NCI-H526 treated with DMSO at 0.1 percent for 48 hours (cell line): ENCODE data around the gene MAP3K5.
A peak's percentile ranks its signal among the peaks of the same experiment; 100 is the strongest.
"Not testable (repeated sequence)": the region's sequence is repeated elsewhere in the genome, so short reads cannot be mapped to it uniquely, and the experiment has no call there.

Experiments used
- DNase-seq: peaks from one replicate; lab custom pipeline; 2025; lab: John Stamatoyannopoulos, UW

Gene MAP3K5

DNA sequence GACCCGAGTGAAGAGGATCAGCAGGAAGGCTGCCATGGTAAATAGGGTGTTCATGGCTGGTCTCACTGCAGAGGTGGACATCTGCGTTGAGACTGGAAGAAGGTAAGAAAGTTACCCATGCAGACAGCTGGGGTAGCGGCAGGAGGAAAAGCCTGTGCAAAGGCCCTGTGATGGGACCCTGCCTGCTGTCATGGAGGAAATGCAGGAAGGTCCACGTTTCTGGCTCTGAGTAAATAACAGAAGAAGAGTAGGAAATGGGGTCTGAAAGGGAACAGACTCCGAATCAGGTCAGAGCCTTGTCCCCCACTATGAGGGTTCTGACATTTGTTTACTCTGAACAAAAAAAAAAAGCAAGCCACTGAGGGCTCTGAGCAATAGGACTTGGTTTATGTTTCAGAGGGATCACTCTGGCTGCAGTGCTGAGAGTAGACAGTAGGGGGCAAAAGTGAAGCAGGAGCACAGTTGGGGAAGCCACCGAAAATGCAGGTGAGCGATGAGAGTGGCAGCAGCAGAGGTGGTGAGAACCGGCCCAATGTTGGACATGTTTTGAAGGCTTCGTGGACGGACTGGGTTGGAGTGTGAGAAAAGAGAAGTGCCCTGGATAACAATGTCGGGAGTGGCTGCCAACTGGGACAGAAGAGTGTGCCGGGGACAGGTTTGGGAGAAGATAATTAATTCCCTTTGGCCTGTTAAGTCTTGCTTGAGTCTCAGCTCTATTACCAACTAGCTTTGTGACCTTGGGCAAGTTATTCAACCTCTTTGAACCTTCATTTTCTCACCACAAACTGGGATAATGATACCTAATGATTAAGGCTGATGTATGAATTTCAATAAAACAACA, 184.1 kb downstream of the MAP3K5 start:
- peak; percentile 17 for DNase-seq

DNA sequence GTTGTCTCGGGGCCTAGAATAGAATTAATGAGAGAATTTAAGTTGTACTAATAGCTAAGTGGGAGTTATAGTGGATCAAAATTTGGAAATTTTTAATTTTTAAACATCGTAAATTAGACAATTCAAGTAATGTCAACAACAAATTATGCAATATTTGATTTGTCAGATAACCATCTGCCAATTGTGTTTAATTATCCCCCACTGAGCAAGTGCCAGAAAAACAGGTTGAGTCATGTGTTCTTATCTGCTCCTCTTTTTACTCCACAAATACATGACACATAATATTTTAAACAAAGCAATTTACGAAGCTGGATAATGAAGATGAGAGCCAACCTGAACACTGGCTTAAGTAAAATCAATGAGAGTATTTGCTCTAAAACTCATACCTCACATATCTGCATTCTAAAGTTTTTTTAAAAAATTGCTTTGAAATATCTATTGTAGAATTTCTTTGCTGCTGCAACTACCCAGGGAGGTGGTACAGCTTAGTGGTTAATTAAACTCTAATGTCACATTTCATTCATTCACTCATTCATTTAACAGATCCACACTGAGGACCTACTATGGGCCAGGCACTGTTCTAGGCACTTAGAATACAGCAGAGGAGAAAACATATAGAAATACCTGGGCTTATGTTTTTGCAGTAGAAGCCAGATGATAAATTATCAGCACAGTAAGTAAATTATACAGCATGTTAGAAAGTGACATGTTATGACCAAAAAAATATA, 184.9 kb downstream of the MAP3K5 start:
- DNase-seq = no peak

DNA sequence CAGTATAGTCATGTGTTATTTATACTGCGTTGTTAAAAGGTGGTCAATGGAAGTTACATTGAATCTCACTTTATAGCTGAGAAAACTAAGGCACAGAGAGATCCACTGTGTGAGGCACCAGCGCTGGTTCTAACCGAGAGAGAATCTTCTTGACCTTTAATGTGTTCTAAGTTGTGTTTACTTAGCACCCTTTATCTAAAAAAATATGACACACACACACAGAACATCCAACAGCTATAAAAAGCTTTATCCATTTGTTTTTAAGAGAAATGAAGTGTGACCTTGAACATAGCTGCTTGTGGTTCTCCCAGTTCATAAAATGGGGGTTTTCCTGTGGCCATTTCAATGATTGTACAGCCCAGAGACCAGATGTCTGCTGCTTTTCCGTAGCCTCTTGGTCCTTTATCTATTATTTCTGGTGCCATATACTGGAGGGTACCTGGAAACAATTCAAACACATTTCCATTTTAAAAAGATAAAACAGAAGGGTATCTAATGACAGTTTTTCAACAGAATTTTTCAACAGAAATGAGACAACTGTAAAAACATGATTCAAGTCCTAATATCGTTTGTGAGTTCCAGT, 187.3 kb downstream of the MAP3K5 start:
- DNase-seq = no peak

DNA sequence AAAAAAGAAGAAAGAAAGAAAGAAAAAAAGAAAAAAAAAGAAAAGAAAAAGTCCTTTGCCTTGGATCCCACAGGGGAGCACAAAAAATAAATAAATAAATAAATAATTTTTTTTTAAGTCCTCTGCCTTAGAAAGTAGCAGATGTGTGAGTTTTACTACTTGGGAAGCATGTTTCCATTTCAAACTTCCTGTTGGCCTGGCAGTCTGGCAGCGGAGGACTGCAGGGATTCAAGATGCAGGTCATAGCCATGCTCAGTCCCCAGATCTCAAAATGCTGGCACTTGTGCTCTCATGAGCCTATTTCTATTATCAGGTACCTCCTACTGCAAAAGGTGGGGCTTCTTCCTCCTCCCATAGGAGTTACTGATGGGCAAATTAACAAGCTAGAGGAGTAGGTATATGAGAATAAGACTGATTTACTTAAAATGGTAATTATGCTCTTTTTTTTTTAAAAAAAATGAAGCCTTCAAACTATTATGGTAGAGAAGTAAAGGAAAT, 187.9 kb downstream of the MAP3K5 start:
- no peak for DNase-seq

GRCh38 chr6:136600818-136601217, 191.5 kb downstream of the MAP3K5 start:
- DNase-seq = no peak

GRCh38 chr6:136599329-136600011, 192.8 kb downstream of the MAP3K5 start:
- no peak for DNase-seq

- DNase-seq = no peak
Measured at GRCh38 chr6:136598048-136598447, 194.2 kb downstream of the MAP3K5 start.

DNA sequence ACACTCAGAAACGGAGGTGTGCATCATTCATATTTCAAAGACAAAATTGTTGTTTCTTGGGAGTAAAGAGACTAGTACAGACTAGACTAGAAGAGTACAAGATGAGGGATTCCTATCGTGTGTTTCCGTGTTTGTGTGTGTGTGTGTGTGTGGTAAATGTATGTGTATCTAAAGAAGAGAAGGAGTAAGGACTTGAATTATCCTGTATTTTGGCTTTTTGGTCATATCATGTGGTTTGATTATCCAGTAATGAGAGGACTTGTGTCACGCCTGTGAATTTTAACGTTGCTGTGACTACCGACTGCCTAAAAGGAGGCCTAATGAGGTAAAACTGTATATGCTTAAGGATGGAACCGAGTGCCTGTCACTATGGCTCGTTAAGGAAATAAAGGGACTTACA, 197.6 kb downstream of the MAP3K5 start:
- no peak for DNase-seq

DNA sequence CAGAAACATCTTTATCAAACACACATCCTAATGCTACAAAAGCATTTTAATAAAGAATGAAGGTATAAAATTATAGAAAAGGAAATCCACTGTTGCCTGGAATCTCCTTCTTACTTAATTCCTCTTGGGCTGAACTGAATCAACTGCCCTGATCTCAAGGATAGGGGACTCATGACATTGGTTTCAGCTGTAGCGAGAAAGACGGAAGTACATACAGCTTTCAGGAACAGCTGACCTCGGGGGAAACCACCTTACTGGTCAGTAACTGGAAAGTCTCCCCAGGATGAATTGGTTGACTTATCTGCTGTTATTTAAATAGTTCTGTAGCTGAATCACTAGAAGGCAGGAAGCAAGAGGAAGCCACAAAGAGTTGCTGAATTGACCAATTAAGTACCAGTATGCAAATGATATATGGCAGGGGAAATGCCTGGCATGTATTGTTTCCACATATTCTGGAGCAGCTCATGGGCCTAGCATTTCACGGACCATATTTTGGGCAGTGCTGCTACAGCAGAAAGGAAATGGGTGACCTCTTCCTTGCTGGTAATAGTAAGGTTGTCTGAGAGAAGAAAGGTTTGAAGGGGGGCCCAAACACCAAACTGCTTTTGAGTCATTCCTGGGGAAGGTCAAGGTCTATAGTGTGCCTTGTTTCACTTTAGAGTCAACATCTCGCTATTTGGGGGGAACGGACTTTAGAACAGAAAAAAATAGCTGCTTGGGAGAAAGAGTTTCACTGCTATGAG, 198.4 kb downstream of the MAP3K5 start:
- no peak for DNase-seq

DNA sequence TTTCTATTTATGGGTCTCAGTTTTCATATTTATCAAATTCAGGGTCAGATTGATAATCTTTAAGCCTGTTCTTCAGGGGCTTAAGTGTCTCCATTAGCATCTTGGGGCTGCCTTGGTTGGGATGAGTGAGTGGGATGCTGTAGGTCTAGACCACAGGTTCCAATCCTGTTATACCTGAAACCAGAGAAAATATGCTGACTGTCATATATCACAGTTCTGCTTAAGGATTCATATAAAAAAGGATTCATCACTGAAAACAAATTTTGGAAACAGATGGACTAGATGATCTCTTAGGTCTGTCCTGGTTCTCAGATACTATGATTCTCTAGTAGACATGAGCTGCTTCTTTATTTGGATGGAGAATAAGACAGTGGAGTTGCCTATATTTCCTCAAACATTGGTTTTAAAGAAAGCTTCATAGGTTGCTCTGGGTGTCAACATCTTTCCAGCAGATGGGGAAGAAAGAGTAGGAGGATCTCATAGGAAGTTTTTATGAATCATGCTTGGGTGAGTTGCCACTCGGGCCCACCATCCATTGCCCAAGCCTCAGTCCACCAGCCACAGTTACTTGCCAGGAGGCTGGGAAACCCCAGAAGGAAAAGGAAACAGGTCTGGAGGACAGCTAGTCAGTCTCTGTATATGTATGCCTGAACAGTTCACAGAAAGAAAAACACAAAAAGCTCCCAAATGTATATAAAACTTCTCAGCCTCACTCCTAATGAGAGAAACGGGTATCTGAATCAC, 199.2 kb downstream of the MAP3K5 start:
- no peak for DNase-seq

DNA sequence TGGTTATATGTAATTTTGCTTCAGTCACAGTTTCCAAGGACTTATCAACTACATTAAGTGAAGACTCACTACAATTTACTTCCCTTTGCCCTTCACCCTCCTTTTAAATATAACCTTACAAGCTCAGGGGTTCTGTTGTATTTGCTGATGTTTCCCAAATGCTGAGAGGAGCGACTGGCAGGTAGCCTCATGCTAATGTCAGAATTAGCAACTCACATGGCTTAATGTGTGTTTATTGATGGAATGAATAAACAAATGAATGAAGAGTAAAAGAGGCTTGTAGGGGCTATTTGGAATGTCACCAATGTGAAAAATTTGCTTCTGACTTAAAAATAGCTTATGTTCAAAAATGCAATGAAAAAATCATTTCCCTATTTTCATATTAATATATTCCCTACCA, 200.7 kb downstream of the MAP3K5 start:
- DNase-seq = no peak

DNA sequence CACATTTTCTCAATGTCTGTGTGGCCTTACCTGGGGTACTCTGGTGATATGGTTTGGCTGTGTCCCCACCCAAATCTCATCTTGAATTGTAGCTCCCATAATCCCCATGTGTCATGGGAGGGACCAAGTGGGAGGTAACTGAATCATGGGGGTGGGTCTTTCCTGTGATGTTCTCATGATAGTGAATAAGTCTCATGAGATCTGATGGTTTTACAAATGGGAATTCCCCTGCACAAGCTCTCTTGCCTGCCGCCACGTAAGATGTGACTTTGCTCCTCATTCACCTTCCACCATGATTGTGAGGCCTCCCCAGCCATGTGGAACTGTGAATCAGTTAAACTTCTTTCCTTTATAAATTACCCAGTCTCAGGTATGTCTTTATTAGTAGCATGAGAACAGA, 201.4 kb downstream of the MAP3K5 start:
- DNase-seq = not testable (repeated sequence)

GRCh38 chr6:136587527-136587926, 204.8 kb downstream of the MAP3K5 start:
- no peak for DNase-seq

DNA sequence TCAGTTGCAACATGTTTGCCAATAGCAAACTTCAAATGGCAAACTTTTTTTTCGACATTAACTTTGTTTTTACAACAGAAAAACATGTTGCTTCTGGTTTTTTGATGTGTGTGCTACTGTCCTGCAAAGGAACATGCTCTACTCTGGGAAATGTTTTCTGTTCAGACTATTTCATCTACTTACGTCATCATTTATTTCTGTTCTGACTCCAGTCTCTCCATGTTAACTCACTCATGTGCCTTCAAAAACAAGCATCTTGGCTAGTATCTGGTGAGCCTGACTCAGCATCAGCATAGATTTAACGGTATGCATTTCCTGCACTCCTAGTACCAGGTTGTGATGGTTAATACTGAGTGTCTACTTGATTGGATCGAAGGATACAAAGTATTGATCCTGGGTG, 206.0 kb downstream of the MAP3K5 start:
- DNase-seq = no peak

DNA sequence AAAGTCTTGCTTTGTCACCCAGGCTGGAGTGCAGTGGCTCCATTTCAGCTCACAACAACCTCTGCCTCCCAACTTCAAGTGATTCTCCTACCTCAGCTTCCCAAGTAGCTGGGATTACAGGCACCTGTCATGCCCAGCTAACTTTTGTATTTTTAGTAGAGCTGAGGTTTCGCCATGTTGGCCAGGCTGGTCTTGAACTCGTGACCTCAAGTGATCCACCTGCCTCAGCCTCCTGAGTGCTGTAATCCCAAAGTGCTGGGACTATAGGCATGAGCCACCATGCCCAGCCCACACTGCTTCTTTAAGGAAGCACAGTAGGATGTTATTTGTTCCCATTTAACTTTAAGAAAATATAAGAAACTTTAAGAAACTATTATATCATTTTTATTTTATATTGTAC, 206.8 kb downstream of the MAP3K5 start:
- DNase-seq = not testable (repeated sequence)

DNA sequence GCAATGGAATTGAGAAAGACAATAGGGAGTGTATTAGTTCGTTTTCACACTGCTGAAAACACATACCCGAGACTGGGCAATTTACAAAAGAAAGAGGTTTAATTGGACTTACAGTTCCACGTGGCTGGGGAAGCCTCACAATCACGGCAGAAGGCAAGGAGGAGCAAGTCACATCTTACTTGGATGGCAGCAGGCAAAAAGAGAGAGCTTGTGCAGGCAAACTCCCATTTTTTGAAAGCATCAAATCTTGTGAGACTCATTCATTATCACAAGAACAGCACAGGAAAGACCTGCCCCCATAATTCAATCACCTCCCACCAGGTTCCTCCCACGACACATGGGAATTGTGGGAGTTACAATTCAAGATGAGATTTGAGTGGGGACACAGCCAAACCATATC, 208.0 kb downstream of the MAP3K5 start:
- DNase-seq = not testable (repeated sequence)

DNA sequence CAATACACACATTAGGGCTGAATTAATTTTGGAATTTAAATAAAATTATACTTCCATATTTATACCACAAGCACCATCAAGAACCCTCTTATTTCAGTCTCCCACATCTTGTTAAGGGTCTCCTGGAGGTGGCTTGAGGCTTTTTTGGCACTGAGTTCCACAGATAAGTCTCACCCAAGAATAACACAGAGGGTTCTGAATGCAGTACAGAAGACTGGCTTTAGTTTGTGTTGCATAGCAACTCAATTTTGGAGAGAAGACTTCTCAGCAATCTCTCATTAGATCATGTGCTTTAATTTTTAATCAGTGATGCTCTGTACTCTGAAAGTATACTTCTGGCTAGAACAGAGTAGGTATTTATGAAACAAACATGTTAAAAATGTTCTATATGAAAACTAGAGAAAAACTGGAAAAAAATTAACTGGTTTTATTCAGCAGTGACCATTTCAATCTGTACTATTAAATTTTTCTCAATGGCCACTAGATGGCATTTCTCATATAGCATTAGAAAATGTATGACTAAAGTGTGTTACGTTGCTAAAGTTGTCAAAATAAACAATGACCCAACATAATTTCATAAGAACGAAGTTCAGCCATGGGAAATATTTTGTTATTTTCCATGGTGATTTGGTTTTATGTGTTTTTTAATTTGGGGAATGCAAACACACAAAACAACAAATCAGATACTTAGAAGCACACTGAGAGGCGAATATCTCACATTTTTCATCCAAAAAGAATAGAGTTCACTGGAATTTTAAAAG, 209.4 kb downstream of the MAP3K5 start:
- DNase-seq = no peak

DNA sequence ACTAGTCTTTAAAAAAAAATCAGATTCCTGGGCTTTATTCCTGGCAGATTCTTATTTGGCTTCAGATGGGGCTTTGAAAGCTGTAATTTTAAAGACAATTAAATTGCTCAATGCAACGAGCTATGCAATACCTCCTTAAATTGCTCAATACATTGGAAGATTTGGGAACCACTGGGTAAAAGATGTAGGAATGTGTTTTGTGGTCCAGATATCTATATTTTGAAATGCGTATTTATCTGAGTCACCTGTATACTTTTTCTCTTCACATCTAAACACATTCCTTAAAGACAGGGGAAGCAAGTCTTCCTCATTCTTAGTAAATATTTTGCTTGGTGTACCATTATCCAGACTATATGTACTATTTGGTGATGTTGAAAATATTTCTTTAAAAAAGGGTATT, 212.5 kb downstream of the MAP3K5 start:
- DNase-seq = no peak

- no peak for DNase-seq
Measured at GRCh38 chr6:136576821-136577220, 215.5 kb downstream of the MAP3K5 start.

- DNase-seq = no peak
Measured at GRCh38 chr6:136571496-136571895, 220.8 kb downstream of the MAP3K5 start.
